GM21423 (cell line): ENCODE data around the gene KCNN3.

Experiments used
- ATAC-seq: cut with Tn5 transposase; IDR thresholded peaks from one replicate; pipeline ENCODE4 v1.9.1; 2021; ENCODE audit warnings: mild to moderate bottlenecking, moderate library complexity; ENCODE audit not compliant: unreplicated experiment

KCNN3 gene

GRCh38 chr1:154797175-154797574 lies 72.9 kb downstream of the KCNN3 start:
- no peak for ATAC-seq

GRCh38 chr1:154796303-154796892 lies 73.7 kb downstream of the KCNN3 start:
- no peak for ATAC-seq

GRCh38 chr1:154794608-154795007 lies 75.5 kb downstream of the KCNN3 start:
- no peak for ATAC-seq

GRCh38 chr1:154793685-154794084 lies 76.4 kb downstream of the KCNN3 start:
- no peak for ATAC-seq

- ATAC-seq = no peak
These were observed 77.2 kb downstream of the KCNN3 start for GRCh38 chr1:154792899-154793298.

- ATAC-seq = peak; percentile 75
These were observed 78.6 kb downstream of the KCNN3 start for GRCh38 chr1:154791292-154792166.

GRCh38 chr1:154788886-154789285 lies 81.2 kb downstream of the KCNN3 start:
- no peak for ATAC-seq

GRCh38 chr1:154788110-154788870 lies 81.8 kb downstream of the KCNN3 start:
- no peak for ATAC-seq

GRCh38 chr1:154786804-154787570 lies 83.1 kb downstream of the KCNN3 start:
- ATAC-seq = no peak

GRCh38 chr1:154784924-154785531 lies 85.1 kb downstream of the KCNN3 start:
- peak; percentile 64 for ATAC-seq

GRCh38 chr1:154784416-154784815 lies 85.7 kb downstream of the KCNN3 start:
- no peak for ATAC-seq

GRCh38 chr1:154783976-154784375 lies 86.1 kb downstream of the KCNN3 start:
- no peak for ATAC-seq

- ATAC-seq = no peak
These were observed 89.5 kb downstream of the KCNN3 start for GRCh38 chr1:154780541-154780940.

GRCh38 chr1:154779551-154780189 lies 90.4 kb downstream of the KCNN3 start:
- ATAC-seq = no peak

- ATAC-seq = no peak
These were observed 91.1 kb downstream of the KCNN3 start for GRCh38 chr1:154778944-154779343.

- no peak for ATAC-seq
These were observed 91.8 kb downstream of the KCNN3 start for GRCh38 chr1:154778275-154778674.

GRCh38 chr1:154777781-154778180 lies 92.3 kb downstream of the KCNN3 start:
- no peak for ATAC-seq

- no peak for ATAC-seq
These were observed 92.9 kb downstream of the KCNN3 start for GRCh38 chr1:154777154-154777553.

- no peak for ATAC-seq
These were observed 94.2 kb downstream of the KCNN3 start for GRCh38 chr1:154775621-154776605.
